Measurements from ENCODE around the gene DCDC2C.

GRCh38 chr2:3758906-3759305, 55.5 kb downstream of the DCDC2C start:
- TF ChIP-seq CTCF (IDR thresholded peaks at IDR 0.05), result no peak
- no peak for TF ChIP-seq POLR2A (IDR thresholded peaks at IDR 0.05)
